Skeletal muscle satellite cell (primary cell): ENCODE data around the gene NFIX.
A peak's percentile ranks its signal among the peaks of the same experiment; 100 is the strongest.

Source experiments
- H3K27me3 ChIP-seq: 2 replicates; pipeline ENCODE4 v1.7.0; 2013; ENCODE audit warnings: low read length; ENCODE audit not compliant: control insufficient read depth, insufficient read depth
- H3K36me3 ChIP-seq: 2 replicates; pipeline ENCODE4 v1.7.0; 2013; ENCODE audit warnings: mild to moderate bottlenecking, control low read depth, low read length; ENCODE audit not compliant: insufficient read depth
- H3K4me1 ChIP-seq: 2 replicates; pipeline ENCODE4 v1.7.0; 2013; ENCODE audit warnings: low read length; ENCODE audit not compliant: control insufficient read depth, insufficient read depth
- H3K4me2 ChIP-seq: 2 replicates; pipeline ENCODE4 v1.7.0; 2013; ENCODE audit warnings: mild to moderate bottlenecking, low read length
- H3K4me3 ChIP-seq: 2 replicates; pipeline ENCODE4 v1.7.0; 2013; ENCODE audit warnings: low read length
- H3K9ac ChIP-seq: 2 replicates; pipeline ENCODE4 v1.7.0; 2013; ENCODE audit warnings: mild to moderate bottlenecking, low read depth, low read length, moderate library complexity
- H3K9me3 ChIP-seq: replicated peaks from 2 replicates; pipeline ENCODE4 v1.7.0; 2013; ENCODE audit warnings: mild to moderate bottlenecking, control low read depth, low read length

Gene NFIX

GRCh38 chr19:13029301-13029880 is 34.1 kb downstream of the NFIX start:
- Histone ChIP-seq H3K9me3 (no peaks in the 10 kb centered on the region), H3K9ac (no peak overlapping the region), H3K4me1 (peaks cover 96% of the 10 kb centered on the region), H3K4me3 (no peak overlapping the region), H3K36me3 (peaks cover 35% of the 10 kb centered on the region), H3K4me2 (peak overlapping the region; percentile 7), H3K27me3 (no peaks in the 10 kb centered on the region)

DNA sequence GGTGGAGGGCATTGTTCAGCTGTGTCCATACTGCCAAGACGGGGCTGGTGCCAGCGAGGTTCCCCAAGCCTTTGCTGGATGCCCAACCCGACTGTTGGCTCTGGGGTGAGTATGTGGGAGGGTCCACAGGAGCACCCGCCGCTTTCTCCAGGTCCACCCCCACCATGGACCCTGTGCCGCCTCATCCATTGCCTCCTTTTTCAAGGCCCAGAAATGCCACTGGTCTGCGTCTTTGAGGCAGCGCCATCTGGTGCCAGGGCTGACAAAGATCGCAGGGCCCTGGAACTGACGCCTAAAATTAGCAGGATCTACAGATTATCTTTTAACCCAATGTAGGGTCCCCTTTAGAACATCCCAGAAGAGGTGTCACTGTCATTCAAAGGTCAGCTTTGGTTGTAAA is 34.6 kb downstream of the NFIX start:
- Histone ChIP-seq H3K9ac (peak overlapping the region; percentile 11), H3K27me3 (no peaks in the 10 kb centered on the region), H3K4me3 (no peak overlapping the region), H3K4me2 (peak overlapping the region; percentile 7), H3K4me1 (peaks cover 95% of the 10 kb centered on the region), H3K9me3 (no peaks in the 10 kb centered on the region), H3K36me3 (peaks cover 37% of the 10 kb centered on the region)

GRCh38 chr19:13031917-13032623 is 36.8 kb downstream of the NFIX start:
- peaks cover 92% of the 10 kb centered on the region for H3K4me1 ChIP-seq
- no peaks in the 10 kb centered on the region for H3K27me3 ChIP-seq
- H3K9me3 ChIP-seq = no peaks in the 10 kb centered on the region
- H3K4me3 ChIP-seq = no peak overlapping the region
- peak overlapping the region; percentile 59 for H3K4me2 ChIP-seq
- H3K36me3 ChIP-seq = peaks cover 37% of the 10 kb centered on the region
- H3K9ac ChIP-seq = peak overlapping the region; percentile 36

DNA sequence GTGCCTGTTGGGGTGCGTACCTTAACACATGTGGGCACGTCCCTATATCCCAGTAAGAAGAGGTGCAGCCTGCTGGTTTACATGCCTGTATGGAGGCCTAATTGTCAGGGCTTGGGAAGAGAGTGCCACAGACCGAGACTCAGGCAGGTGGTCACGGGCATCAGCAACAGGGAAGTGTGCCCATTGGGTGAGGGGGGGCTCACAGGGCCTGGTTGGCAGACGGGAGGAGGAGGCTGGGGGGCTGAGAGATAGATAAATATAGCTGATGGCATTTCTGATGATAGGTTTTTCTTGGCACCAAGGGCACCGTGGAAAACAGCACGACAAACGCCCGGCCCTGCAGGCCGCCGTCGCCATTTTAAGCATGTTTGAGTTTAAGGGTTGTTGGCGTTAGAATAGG is 37.6 kb downstream of the NFIX start:
- Histone ChIP-seq H3K9ac (peak overlapping the region; percentile 36), H3K9me3 (no peaks in the 10 kb centered on the region), H3K27me3 (no peaks in the 10 kb centered on the region), H3K4me2 (peak overlapping the region; percentile 59), H3K36me3 (peaks cover 37% of the 10 kb centered on the region), H3K4me1 (peaks cover 92% of the 10 kb centered on the region), H3K4me3 (no peak overlapping the region)

DNA sequence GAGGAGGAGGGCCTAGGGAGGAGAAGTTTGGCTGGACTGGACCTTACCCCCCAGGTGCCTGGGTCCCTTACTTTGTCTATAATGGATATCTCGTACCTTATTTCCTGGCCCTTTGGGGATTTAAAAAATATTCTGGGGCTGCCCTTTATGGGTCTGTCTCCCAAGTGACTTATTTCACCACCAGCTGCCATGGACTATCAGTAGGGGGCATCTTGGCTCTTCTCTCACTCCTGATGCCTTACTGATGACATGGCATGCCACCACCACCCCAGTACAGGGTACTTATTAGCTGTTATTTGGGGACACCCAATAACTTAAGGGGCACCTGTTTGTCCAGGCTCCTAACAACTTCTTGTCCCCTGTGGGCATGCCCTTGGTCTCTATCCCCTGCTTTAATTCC is 38.0 kb downstream of the NFIX start:
- Histone ChIP-seq H3K9ac (peak overlapping the region; percentile 15), H3K27me3 (no peaks in the 10 kb centered on the region), H3K9me3 (no peaks in the 10 kb centered on the region), H3K36me3 (peaks cover 37% of the 10 kb centered on the region), H3K4me1 (peaks cover 89% of the 10 kb centered on the region), H3K4me3 (no peak overlapping the region), H3K4me2 (no peak overlapping the region)

DNA sequence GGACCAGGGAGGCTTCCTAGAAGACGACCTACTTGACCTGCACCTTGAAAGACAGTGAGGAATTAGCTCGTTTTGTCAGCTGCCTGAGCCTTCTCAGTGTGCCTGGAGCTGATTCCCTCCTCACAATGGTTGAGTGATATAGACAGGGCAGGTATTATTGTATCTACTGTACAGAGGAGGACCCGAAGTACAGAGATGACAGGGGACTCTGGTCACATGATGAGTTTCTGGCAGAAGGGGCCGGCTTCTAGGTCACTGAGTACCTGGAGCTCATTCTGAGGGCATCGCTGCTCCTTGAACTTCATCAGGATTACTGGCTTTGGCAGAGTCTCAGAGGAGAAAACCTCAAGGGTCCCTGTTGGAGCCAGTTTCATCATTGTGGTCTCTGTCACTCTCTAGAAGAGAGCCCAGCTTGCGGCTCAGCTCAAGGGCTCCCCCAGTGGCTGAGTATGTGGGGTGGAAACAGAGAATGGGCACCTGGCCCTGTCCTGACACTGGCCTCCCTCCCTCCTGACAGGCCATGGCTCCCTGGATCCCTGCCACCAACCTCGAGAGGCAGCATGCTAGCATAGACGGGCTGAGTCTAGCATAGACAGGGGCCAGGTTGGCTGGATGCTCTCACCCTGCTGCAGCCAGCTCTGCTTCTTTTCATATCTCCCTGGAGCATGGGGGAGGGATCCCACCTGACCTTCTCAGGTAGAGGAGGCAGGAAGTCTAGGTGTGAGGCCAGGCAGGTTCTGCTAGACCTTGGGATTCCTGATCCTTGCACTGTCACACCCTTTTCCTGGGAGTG is 38.7 kb downstream of the NFIX start:
- H3K9ac ChIP-seq = peak overlapping the region; percentile 15
- no peak overlapping the region for H3K4me3 ChIP-seq
- H3K4me2 ChIP-seq = peak overlapping the region; percentile 5
- H3K4me1 ChIP-seq = peaks cover 86% of the 10 kb centered on the region
- H3K36me3 ChIP-seq = peaks cover 32% of the 10 kb centered on the region
- H3K27me3 ChIP-seq = no peaks in the 10 kb centered on the region
- no peaks in the 10 kb centered on the region for H3K9me3 ChIP-seq

DNA sequence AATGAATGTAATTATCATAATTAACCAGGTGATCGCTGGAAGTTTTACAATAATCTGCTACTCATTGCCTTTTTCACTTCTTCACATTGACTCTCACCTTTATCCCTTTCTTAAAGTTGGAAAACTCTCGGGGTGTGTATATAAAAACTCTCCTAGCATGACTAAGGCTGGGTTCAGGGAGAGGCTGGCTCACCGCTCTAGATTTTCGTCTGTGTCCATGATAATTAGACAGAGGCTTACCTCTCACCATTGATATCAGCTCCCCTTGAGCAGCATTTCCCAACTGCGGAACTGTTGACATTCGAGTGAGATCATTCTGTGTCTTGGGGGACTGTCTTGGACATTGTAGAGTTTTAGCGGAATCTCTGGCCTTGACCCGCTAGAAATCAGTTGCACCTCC is 39.4 kb downstream of the NFIX start:
- Histone ChIP-seq H3K9ac (no peak overlapping the region), H3K36me3 (peaks cover 32% of the 10 kb centered on the region), H3K27me3 (no peaks in the 10 kb centered on the region), H3K9me3 (no peaks in the 10 kb centered on the region), H3K4me1 (peaks cover 87% of the 10 kb centered on the region), H3K4me2 (no peak overlapping the region), H3K4me3 (no peak overlapping the region)

GRCh38 chr19:13035820-13036365 is 40.6 kb downstream of the NFIX start:
- Histone ChIP-seq H3K4me3 (no peak overlapping the region), H3K9ac (peak overlapping the region; percentile 71), H3K4me2 (peak overlapping the region; percentile 75), H3K27me3 (no peaks in the 10 kb centered on the region), H3K36me3 (peaks cover 23% of the 10 kb centered on the region), H3K4me1 (peaks cover 85% of the 10 kb centered on the region), H3K9me3 (no peaks in the 10 kb centered on the region)

DNA sequence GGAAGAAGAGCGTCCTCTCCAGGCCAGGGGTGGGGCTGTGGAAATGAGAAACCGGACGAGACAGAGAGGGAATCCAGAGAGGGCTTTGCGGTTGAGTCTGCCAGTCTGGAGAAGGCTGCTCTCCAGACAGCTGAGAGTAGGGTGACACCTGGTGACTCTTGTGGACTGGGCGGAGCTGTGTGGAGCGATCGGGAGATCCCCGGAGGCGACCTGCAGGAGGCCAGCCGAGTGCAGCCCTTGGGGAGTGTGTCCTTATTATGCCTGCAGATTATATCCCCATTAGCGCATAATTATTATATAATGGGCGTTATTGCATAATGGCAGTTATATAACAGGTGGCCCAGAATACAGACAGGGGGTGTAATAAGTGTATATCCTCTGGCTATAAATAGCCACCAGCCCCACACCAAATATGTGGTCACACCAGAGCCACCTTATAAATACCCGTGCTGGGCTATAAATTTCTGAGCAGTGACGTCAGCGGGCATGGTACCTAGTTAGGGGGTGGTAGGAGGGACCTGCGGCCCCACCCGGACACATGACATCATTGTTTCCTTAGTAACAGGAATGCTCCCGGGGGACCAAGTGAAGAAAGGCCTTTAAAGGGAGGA is 41.2 kb downstream of the NFIX start:
- peak overlapping the region; percentile 75 for H3K4me2 ChIP-seq
- peaks cover 83% of the 10 kb centered on the region for H3K4me1 ChIP-seq
- peak overlapping the region; percentile 46 for H3K4me3 ChIP-seq
- H3K9ac ChIP-seq = peak overlapping the region; percentile 71
- no peaks in the 10 kb centered on the region for H3K9me3 ChIP-seq
- peaks cover 19% of the 10 kb centered on the region for H3K36me3 ChIP-seq
- no peaks in the 10 kb centered on the region for H3K27me3 ChIP-seq

- H3K9ac ChIP-seq = peak overlapping the region; percentile 71
- H3K9me3 ChIP-seq = no peaks in the 10 kb centered on the region
- H3K4me3 ChIP-seq = peak overlapping the region; percentile 46
- peaks cover 19% of the 10 kb centered on the region for H3K36me3 ChIP-seq
- peaks cover 77% of the 10 kb centered on the region for H3K4me1 ChIP-seq
- no peaks in the 10 kb centered on the region for H3K27me3 ChIP-seq
- H3K4me2 ChIP-seq = peak overlapping the region; percentile 75
These were observed 41.9 kb downstream of the NFIX start for GRCh38 chr19:13037161-13037560.

DNA sequence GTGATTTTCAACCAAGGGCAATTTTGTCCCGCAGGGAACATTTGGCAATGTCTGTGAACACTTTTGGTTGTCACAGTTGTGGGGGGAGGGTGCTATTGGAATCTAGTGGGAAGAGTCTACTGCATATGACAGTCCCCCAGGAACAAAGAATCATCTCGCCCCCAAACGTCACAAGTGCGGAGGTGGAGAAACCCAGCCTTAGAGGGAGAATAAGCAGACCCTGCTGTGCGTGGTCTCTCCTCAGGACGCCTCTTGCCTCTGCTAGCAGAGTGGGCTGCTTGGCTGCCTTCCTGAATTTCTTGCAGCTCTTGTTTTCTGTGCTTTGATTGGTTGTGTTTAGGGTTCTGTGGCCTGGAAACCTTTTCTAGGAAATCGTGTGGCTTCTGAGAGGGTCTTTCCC is 42.5 kb downstream of the NFIX start:
- H3K4me1 ChIP-seq = peaks cover 76% of the 10 kb centered on the region
- H3K4me2 ChIP-seq = no peak overlapping the region
- peaks cover 17% of the 10 kb centered on the region for H3K36me3 ChIP-seq
- no peaks in the 10 kb centered on the region for H3K27me3 ChIP-seq
- no peaks in the 10 kb centered on the region for H3K9me3 ChIP-seq
- peak overlapping the region; percentile 19 for H3K9ac ChIP-seq
- peak overlapping the region; percentile 6 for H3K4me3 ChIP-seq
